ENCODE results near the gene ALDOA.
"Not testable (repeated sequence)": the region's sequence is repeated elsewhere in the genome, so short reads cannot be mapped to it uniquely, and the experiment has no call there.

ALDOA gene

DNA sequence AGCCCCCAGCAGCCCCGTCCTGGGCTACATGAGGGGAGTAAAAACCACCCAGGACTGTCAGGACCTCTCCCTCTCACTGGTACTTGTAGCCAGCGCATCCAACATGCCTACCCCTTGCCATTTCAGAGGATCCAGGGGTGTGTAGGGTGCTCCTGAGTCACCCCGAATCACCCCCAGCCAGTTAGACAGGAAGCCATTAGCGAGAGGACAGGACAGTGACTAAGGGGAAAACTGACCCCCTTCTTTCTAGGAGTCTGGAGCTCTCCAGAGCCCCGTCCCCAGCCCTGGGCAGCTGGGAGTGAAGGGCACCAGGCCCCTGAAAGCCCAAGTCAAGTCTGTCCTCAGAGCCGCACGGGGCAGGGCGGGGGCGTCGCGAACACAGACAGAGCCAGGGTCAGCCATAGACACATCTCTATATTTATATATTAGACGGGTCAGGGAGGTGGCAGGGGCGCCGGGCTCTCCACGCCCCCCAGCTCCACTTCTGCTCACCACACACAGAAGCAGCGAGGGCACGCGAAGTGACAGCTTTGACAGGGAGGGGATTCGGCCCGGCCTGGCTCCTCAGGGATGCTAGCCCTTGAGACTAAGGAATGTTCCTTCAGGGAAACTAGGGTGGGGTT, 48.3 kb downstream of the ALDOA start:
- H3K9me3 ChIP-seq (replicated peaks; ENCODE audit: low read length): no peaks in the 10 kb centered on the region
- no peak overlapping the region for H3K9ac ChIP-seq (ENCODE audit: low read depth, low read length)
- H3K36me3 ChIP-seq (ENCODE audit: insufficient read depth, low read length): peaks cover 55% of the 10 kb centered on the region
- no peaks in the 10 kb centered on the region for H3K27me3 ChIP-seq (ENCODE audit: control insufficient read depth, insufficient read depth, low read length)
- H3K4me1 ChIP-seq (ENCODE audit: control insufficient read depth, insufficient read depth, low read length): peaks cover 21% of the 10 kb centered on the region
- H3K4me3 ChIP-seq (ENCODE audit: low read length): no peak overlapping the region
- H3K4me2 ChIP-seq (ENCODE audit: low read length): peak overlapping the region; percentile 19

DNA sequence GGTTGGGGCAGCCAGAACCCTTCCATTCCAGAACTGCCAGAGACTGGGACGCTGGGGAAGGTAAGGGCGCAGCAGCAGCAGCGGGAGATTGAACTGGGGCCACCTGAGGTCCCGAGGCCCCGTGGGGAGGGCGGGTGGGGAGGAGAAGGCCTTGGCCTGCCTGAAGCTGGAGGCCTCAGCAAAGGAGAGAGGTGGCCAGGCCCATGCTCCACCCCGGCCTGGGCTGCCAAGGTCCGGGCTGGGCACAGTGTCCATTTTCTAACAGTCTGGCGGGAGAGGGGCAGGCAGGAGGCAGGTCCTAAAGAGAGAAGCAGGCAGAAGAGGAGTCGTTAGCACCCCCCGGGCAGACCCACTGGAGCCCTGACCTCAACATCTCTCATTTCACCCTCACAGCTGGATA, 48.9 kb downstream of the ALDOA start:
- no peak overlapping the region for H3K4me2 ChIP-seq (ENCODE audit: low read length)
- no peak overlapping the region for H3K4me3 ChIP-seq (ENCODE audit: low read length)
- no peak overlapping the region for H3K9ac ChIP-seq (ENCODE audit: low read depth, low read length)
- H3K27me3 ChIP-seq (ENCODE audit: control insufficient read depth, insufficient read depth, low read length): no peaks in the 10 kb centered on the region
- H3K9me3 ChIP-seq (replicated peaks; ENCODE audit: low read length): no peaks in the 10 kb centered on the region
- H3K4me1 ChIP-seq (ENCODE audit: control insufficient read depth, insufficient read depth, low read length): peaks cover 21% of the 10 kb centered on the region
- H3K36me3 ChIP-seq (ENCODE audit: insufficient read depth, low read length): peaks cover 59% of the 10 kb centered on the region

DNA sequence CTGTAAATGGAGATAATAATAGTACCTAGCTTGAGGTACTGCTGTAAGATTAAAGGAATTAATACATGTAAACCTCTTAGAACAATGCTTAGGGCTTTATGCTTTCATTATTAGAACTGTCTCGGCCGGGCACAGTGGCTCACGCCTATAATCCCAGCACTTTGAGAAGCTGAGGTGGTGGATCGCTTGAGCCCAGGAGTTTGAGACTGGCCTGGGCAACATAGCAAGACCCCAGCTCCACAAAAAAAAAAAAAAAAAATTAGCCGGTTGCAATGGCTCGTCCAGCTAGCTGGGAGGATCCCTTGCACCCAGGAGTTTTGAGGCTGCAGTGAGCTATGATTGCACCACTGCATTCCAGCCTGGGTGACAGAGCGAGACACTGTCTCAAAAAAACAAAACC, 49.3 kb downstream of the ALDOA start:
- Histone ChIP-seq H3K36me3 (ENCODE audit: insufficient read depth, low read length) (peaks cover 61% of the 10 kb centered on the region), H3K4me1 (ENCODE audit: control insufficient read depth, insufficient read depth, low read length) (peaks cover 21% of the 10 kb centered on the region)
- not testable (repeated sequence) for H3K4me2 ChIP-seq (ENCODE audit: low read length); H3K27me3 ChIP-seq (ENCODE audit: control insufficient read depth, insufficient read depth, low read length); H3K9ac ChIP-seq (ENCODE audit: low read depth, low read length); H3K9me3 ChIP-seq (replicated peaks; ENCODE audit: low read length); H3K4me3 ChIP-seq (ENCODE audit: low read length)

DNA sequence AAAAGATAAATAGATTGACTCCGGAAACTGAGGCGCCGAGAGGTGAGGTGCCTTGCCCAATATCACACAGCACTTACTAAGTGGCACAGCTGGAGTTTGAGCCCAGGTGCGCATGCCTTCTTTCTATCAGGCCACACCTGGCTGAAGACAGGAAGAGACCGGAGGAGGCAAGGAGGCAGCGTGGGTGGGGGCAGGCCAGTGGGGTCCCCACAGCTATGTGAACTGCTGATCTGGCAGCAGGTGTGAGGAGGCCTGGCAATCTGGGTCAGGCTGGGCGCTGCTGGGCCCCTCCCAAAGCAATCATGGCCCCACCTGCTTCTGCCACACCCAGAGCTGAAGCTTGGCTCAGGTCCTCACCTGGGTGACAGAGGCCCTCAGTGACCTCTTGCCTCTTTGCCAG, 49.7 kb downstream of the ALDOA start:
- Histone ChIP-seq H3K4me3 (ENCODE audit: low read length) (no peak overlapping the region), H3K4me1 (ENCODE audit: control insufficient read depth, insufficient read depth, low read length) (peaks cover 21% of the 10 kb centered on the region), H3K9me3 (replicated peaks; ENCODE audit: low read length) (no peaks in the 10 kb centered on the region), H3K9ac (ENCODE audit: low read depth, low read length) (no peak overlapping the region), H3K4me2 (ENCODE audit: low read length) (no peak overlapping the region), H3K27me3 (ENCODE audit: control insufficient read depth, insufficient read depth, low read length) (no peaks in the 10 kb centered on the region), H3K36me3 (ENCODE audit: insufficient read depth, low read length) (peaks cover 59% of the 10 kb centered on the region)

DNA sequence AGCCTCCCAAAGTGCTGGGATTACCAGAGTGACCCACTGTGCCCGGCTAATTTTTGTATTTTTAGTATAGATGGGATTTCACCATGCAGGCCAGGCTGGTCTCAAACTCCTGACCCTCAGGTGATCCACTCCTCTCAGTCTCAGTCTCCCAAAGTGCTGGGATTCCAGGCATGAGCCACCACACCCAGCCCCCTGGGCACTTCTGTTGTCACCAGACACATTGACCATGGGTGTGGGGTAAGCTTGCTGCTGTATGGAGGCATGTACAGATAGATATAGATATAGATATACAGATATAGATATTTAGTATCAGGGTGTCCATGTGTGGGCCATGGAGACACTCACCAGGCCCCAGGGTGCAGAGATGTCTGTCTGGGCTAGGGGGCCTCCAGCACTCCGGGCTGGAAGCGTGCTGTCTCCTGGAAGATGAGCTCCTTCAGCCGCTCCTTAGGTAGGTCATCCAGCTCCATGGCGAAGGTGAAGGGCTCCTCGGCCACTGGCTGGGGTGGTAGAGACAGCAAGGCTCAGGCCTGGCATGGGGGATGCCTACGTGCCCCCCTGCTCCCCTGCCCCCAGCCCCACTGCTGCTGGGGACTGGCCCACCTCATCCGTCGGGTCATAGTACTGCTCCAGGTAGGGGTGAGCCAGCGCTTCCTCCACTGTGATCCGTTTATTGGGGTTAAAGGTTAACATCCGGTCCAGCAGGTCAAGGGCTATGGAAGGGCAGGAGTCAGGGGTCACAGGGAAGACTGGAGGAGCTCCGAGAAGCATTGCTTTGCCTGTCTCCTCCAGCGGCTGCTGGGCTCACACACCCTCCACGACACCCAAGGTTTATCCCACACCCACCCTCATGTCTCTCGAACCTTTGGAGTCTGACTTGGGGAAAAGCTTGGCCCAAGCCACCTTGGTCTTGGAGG, 51.0 kb downstream of the ALDOA start:
- H3K4me1 ChIP-seq (ENCODE audit: control insufficient read depth, insufficient read depth, low read length): peaks cover 22% of the 10 kb centered on the region

DNA sequence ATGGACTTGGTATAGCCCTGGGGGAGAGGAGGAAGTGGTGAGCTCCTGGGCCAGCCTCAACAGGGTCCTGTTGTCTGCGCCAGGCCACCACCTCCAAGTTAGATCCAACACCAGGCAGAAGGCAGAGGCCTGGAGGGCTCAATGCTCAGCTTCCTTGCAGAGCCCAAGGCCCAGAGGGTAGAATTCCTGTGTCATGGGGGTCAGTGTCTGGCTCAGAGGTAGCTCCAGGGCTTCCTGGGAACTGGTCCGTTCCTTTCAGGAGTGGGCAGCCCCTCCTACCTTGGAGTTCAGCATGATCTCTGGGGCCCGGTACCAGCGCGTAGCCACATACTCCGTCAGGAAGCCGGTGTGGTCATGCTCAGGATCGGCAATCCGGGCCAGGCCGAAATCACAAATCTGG, 52.2 kb downstream of the ALDOA start:
- no peaks in the 10 kb centered on the region for H3K27me3 ChIP-seq (ENCODE audit: control insufficient read depth, insufficient read depth, low read length)
- H3K4me2 ChIP-seq (ENCODE audit: low read length): no peak overlapping the region
- H3K36me3 ChIP-seq (ENCODE audit: insufficient read depth, low read length): peaks cover 48% of the 10 kb centered on the region
- no peak overlapping the region for H3K9ac ChIP-seq (ENCODE audit: low read depth, low read length)
- H3K9me3 ChIP-seq (replicated peaks; ENCODE audit: low read length): no peaks in the 10 kb centered on the region
- H3K4me1 ChIP-seq (ENCODE audit: control insufficient read depth, insufficient read depth, low read length): peaks cover 31% of the 10 kb centered on the region
- H3K4me3 ChIP-seq (ENCODE audit: low read length): no peak overlapping the region

More for the DNA sequence above, 51.0 kb downstream of the ALDOA start:
- Histone ChIP-seq H3K4me2 (ENCODE audit: low read length) (no peak overlapping the region), H3K9me3 (replicated peaks; ENCODE audit: low read length) (no peaks in the 10 kb centered on the region), H3K27me3 (ENCODE audit: control insufficient read depth, insufficient read depth, low read length) (no peaks in the 10 kb centered on the region), H3K4me3 (ENCODE audit: low read length) (no peak overlapping the region), H3K9ac (ENCODE audit: low read depth, low read length) (no peak overlapping the region), H3K36me3 (ENCODE audit: insufficient read depth, low read length) (peaks cover 51% of the 10 kb centered on the region)

DNA sequence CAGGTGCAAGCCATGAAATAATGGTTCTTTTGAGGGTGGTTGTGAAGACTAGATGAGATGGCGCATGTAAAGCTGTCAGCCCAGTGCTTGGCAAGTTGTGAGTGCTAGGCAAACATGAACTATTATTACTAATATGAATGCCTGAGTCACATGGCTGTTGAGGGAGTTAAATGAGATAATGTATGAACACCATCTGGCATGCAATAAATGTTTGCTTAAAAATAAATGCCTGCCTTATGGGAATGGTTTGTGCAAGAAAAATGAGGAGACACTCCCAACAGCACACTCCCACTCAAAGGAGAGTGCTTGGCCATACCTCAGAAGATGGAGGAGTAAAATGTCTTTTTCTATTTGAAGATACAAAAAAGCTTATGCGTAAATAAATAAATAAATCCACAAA, 53.9 kb downstream of the ALDOA start:
- Histone ChIP-seq H3K9ac (ENCODE audit: low read depth, low read length) (no peak overlapping the region), H3K27me3 (ENCODE audit: control insufficient read depth, insufficient read depth, low read length) (no peaks in the 10 kb centered on the region), H3K36me3 (ENCODE audit: insufficient read depth, low read length) (peaks cover 44% of the 10 kb centered on the region), H3K4me1 (ENCODE audit: control insufficient read depth, insufficient read depth, low read length) (peaks cover 25% of the 10 kb centered on the region), H3K9me3 (replicated peaks; ENCODE audit: low read length) (no peaks in the 10 kb centered on the region), H3K4me2 (ENCODE audit: low read length) (no peak overlapping the region), H3K4me3 (ENCODE audit: low read length) (no peak overlapping the region)

Data from skeletal muscle satellite cell (primary cell).